Measurements from ENCODE around the gene MVB12B.

MVB12B gene

DNA sequence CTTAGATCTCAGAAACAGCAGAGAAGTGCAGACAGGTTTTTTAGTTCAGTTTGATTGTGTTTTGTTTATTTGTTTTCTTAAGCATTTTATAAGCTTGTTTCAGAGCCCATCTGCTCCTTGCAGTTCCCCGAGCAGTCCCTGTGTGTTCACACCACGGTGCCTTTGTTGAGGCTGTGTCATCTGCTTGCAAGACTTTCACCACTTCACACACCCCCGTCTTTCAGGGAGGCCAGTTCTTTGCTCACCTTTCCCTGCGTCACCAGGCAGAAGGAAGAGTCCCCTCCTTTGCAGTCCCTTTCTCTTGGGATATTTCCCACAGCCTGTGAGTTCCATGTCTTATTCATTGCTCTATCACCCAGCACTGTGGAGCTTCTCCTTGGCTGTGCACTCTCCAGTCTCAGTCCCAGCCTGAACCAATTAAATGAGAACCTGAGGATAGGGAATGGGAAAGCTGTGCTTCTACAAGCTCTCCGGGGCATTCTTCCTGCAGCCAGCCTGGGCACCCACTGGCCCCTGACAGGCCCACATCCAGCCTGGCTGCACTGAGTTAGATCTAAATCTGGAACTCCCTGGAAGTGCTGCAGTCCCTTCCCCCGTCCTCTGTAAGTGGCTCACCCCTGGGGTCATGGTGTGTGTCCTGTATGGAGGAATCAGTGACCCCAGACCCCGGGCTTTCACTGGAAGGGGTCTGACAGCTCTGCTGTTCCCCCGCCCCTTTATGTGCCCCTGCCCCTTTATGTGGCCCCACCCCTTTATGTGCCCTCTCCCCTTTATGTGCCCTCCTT lies 5.5 kb downstream of the MVB12B start:
- no peak for DNase-seq (ENCODE audit: low read depth)

GRCh38 chr9:126334721-126335621 lies 8.3 kb downstream of the MVB12B start:
- peak; percentile 73 for DNase-seq (ENCODE audit: low read depth)

DNA sequence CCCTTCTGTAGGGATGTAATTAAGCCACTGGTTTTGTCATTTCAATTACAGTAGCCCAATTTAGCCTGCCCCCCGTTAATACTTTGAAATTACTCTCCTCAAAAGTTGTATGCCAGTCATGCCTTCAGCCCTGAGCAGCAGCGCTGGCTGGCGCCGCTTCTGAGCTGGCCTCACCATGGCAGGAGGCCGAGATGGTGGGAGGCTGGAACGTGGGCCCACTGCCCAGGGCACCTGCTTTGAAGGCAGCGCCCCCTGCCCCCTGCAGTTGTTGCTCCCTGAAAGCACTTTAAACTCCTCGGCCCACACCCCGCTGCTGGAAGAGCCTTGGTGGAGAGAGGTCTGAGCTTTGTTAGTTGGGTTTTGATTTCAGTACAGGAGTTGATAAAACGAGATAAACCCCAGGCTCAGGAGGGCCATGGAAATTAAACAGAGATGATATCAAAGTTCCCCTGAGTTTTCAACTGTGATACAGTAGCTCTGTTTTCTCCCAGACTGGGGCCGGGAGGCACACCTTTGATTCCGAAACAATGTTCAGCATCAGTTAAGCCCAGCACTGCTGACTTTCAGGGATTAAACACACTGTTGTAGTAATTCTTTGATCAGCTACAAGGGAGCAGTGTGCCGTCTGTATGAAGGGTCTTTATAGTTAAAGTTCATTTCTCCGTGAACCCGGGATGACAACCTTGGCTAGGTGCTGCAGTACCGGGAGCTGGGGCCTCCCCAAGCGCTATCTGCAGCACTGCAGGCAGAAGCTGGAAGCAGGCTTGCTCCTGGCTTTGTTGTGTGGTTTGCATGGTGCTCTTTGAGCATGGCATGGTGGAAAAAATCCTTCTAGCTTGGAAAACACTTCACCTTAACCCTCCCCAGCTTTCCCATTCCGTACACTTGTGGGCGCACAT lies 9.5 kb downstream of the MVB12B start:
- DNase-seq (ENCODE audit: low read depth): no peak

DNA sequence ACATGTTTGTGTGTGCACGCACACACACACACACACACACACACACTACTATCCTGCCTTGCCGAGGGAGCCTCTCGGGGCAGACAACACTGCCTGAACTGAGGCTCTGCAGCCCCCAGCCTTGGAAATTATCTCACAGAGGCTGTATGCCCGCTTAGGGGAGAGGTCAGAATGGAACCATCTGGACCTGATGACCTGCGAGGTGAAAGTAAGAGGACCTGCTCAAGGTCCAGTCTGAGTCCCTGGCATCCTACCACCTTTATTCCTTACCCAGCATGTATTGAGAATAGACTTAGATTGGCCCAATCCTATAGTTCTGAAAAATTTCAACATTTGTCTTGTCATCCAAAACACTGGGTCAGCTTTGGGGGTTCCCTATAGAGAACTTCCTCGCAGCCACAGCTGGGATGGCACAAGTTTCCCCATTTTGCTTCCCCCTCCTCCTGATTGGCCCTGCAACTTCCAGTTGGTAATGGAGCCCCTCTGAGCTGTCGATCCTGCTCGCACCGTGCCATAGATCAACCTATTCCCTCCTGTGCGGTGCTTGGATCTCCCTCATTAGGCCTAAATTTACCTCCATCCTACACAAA lies 10.2 kb downstream of the MVB12B start:
- DNase-seq (ENCODE audit: low read depth): no peak

GRCh38 chr9:126337729-126338372 lies 11.2 kb downstream of the MVB12B start:
- DNase-seq (ENCODE audit: low read depth): no peak

DNA sequence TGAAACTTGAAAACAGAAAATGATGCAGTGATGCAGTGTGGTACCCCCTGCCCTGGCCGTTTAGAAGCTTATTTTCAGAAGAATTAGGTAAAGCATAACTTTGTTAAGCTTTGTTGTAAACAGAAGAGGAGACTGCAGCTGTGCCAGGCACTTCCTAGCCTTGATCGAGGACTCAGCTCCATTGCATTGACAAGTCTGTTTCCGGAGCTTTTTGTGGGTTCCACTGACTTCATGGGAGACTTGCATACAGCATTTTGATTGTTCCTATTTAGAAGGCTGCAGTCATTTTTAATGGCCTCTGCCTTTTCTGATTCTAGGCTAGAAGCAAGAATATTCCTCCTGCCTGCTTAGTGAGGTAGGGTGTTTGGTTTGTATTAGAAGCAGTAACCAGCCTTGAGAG lies 12.3 kb downstream of the MVB12B start:
- DNase-seq (ENCODE audit: low read depth): no peak

- DNase-seq (ENCODE audit: low read depth): no peak
Measured at GRCh38 chr9:126341426-126341825, 14.8 kb downstream of the MVB12B start.

- DNase-seq (ENCODE audit: low read depth): no peak
Measured at GRCh38 chr9:126341902-126342301, 15.3 kb downstream of the MVB12B start.

DNA sequence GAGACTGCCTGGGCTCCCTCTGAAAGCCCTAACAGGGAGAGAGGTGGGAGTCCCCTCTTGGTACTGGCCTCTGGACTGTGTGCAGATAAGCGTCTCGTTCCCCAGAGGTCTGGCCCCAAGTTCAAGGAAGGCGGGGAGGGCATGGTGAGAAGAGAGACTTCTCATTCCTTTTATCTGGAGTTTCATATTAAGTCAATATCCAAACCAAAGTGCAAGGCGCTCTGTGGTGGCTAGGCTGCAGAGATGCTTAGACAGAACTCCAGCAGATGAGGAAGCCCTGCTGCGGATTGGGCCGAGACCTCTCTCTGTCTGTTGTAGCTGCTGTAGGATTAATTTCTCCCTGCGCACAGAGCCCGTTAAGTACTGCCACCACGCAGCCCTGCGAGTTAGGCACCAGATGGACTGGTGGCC lies 16.0 kb downstream of the MVB12B start:
- no peak for DNase-seq (ENCODE audit: low read depth)

- no peak for DNase-seq (ENCODE audit: low read depth)
Measured at GRCh38 chr9:126343271-126343700, 16.7 kb downstream of the MVB12B start.

- DNase-seq (ENCODE audit: low read depth): no peak
Measured at GRCh38 chr9:126346031-126346430, 19.4 kb downstream of the MVB12B start.

DNA sequence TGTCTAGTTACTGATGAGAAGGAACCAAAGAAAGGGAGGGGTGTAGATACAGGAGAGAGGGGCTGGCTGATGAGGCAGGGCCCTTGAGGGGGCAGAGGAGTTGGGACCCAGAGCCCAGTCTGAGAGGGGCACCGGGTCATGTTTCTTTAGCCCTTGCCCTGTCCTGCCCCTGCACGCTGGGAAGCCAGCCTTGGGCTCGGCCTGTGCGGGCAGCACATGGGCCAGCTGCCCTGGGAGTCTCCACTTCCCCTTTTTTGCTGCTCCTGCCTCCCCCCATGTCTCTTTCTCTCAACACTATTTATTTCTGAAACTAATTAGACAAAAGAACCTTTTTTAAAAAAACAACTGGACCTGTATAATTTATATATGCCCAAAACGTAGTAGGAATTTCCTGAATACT lies 20.5 kb downstream of the MVB12B start:
- no peak for DNase-seq (ENCODE audit: low read depth)

GRCh38 chr9:126347911-126348760 lies 21.5 kb downstream of the MVB12B start:
- no peak for DNase-seq (ENCODE audit: low read depth)

- DNase-seq (ENCODE audit: low read depth): no peak
Measured at GRCh38 chr9:126348911-126349550, 22.4 kb downstream of the MVB12B start.

DNA sequence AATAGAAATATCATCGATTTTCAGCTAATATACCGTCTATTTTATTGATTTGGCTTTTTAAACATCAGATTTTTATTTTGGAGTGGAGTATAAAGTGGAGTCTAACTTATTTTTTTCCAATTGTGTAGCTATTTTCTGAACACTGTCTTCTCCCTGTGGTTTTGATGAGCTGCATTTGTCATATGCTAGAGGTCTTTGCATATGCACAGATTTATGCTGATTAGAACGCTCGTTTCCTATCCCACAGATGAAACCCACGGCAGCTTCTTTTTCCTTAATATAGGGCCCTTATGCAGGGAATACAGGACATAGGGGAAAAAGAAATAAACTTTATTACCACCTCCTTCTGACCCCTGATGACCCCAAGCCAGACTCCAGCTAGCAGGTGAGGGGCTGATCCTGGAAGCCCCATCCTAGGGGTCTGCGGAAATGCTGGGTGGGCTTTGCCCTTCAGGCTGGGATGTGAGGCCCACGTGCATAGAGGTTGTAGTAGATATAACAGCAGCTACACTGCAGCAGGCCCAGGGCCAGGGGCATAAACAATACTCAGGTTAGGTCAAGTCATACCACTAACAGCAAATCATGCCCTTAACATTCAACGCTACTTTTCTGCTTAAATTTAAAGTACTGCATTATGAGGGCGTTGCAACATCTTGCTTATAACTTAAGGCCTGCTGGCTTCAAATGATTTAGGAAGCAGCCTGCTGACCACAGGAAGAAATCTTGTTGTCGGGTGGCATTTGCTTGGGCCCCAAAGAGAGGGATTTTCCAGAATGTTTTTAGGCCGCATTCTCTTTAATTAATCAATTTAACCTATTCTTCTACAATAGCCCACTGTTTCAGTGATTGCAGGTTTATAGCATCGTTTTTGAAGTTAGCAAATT lies 28.5 kb downstream of the MVB12B start:
- DNase-seq (ENCODE audit: low read depth): no peak

GRCh38 chr9:126357074-126357473 lies 30.4 kb downstream of the MVB12B start:
- DNase-seq (ENCODE audit: low read depth): no peak

DNA sequence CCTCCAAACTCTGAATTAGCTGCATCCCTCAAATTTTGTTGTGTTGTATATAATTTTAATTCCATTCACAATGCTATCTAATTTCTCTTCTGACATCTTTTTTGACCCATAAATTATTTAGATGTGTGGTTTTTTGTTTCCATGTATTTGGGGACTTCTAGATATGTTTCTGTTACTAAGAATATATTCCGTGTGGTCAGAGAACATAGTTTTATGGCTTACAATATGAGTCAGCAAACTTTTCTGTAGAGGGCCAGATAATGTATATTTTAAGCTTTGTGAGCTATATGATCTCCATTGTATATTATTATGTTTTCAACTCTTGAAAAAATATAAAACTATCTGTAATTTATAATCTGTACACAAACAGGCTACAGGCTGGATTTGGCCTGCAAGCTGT lies 33.4 kb downstream of the MVB12B start:
- no peak for DNase-seq (ENCODE audit: low read depth)

- no peak for DNase-seq (ENCODE audit: low read depth)
Measured at GRCh38 chr9:126361810-126362238, 35.2 kb downstream of the MVB12B start.

DNA sequence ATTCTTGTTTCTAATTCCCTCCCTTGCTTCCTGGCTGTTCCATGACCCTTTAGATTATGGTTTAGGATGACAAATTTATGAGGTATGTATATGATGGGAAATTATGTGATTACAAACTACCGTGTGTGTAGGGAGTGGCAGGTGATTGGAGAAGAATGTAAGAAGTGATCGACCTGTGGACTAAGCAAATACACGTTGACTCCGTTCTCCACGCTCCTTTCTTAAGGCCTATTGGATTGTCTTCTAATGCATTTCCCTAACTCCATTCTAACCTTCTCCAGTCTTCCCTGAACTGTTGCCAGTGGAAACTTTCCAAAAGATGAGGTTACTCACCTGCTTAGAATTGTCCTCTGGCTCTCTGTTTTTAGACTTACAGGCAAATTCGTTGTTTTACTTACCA lies 36.6 kb downstream of the MVB12B start:
- DNase-seq (ENCODE audit: low read depth): no peak
